H9 (cell line): Measurements from ENCODE around the gene TEX26. TPM values are rescaled to one million over a fixed set of nuclear protein-coding genes. Genes with fewer than 3 reads are reported as not detected.

Experiments
- DNase-seq: peaks from one replicate; pipeline ENCODE4 v3.0.0-alpha.2; 2017
- H2AFZ ChIP-seq: one replicate; pipeline ENCODE4 v1.6.1; 2013; ENCODE audit warnings: mild to moderate bottlenecking, low read length, control low read depth, moderate library complexity
- H2AK5ac ChIP-seq: 2 replicates; pipeline ENCODE4 v1.6.1; 2013; ENCODE audit warnings: low read length, control low read depth, mixed read lengths; ENCODE audit not compliant: insufficient read length
- H2BK120ac ChIP-seq: one replicate; pipeline ENCODE4 v1.6.1; 2013; ENCODE audit warnings: low read depth, mild to moderate bottlenecking, low read length, control low read depth, inconsistent platforms; ENCODE audit not compliant: poor library complexity, severe bottlenecking
- H2BK12ac ChIP-seq: 2 replicates; pipeline ENCODE4 v1.6.1; 2013; ENCODE audit warnings: low read length, control low read depth, mixed read lengths, low read depth; ENCODE audit not compliant: insufficient read length
- H2BK15ac ChIP-seq: 2 replicates; pipeline ENCODE4 v1.6.1; 2013; ENCODE audit warnings: low read depth, low read length, control low read depth
- H2BK20ac ChIP-seq: one replicate; pipeline ENCODE4 v1.6.1; 2013; ENCODE audit warnings: low read depth, mild to moderate bottlenecking, low read length, control low read depth, inconsistent platforms; ENCODE audit not compliant: poor library complexity, severe bottlenecking
- H2BK5ac ChIP-seq: 2 replicates; pipeline ENCODE4 v1.6.1; 2013; ENCODE audit warnings: low read length, control low read depth, mixed read lengths; ENCODE audit not compliant: insufficient read length
- H3K14ac ChIP-seq: 2 replicates; pipeline ENCODE4 v1.6.1; 2013; ENCODE audit warnings: low read length, control low read depth; ENCODE audit not compliant: insufficient read depth
- H3K18ac ChIP-seq: 2 replicates; pipeline ENCODE4 v1.6.1; 2013; ENCODE audit warnings: low read depth, mild to moderate bottlenecking, mixed read lengths, low read length, control low read depth; ENCODE audit not compliant: insufficient read length
- H3K23ac ChIP-seq: 2 replicates; pipeline ENCODE4 v1.6.1; 2013; ENCODE audit warnings: low read length, control low read depth, mixed read lengths, low read depth; ENCODE audit not compliant: insufficient read length
- H3K23me2 ChIP-seq: 2 replicates; pipeline ENCODE4 v1.6.1; 2013; ENCODE audit warnings: low read depth, mild to moderate bottlenecking, mixed read lengths, low read length, control low read depth; ENCODE audit not compliant: insufficient read length, poor library complexity, severe bottlenecking
- H3K27ac ChIP-seq: 2 replicates; pipeline ENCODE4 v1.5.1; 2013; ENCODE audit warnings: low read length, control low read depth, mixed read lengths, low read depth; ENCODE audit not compliant: insufficient read length
- H3K27me3 ChIP-seq: 2 replicates; pipeline ENCODE4 v1.6.1; 2013; ENCODE audit warnings: low read length, control low read depth, inconsistent platforms; ENCODE audit not compliant: insufficient read depth
- H3K4ac ChIP-seq: 2 replicates; pipeline ENCODE4 v1.6.1; 2013; ENCODE audit warnings: low read depth, mild to moderate bottlenecking, control low read depth, inconsistent platforms, low read length, moderate library complexity
- H3K4me1 ChIP-seq: 2 replicates; pipeline ENCODE4 v1.6.1; 2013; ENCODE audit warnings: low read length, control low read depth, inconsistent platforms; ENCODE audit not compliant: insufficient read depth
- H3K4me2 ChIP-seq: 2 replicates; pipeline ENCODE4 v1.6.1; 2013; ENCODE audit warnings: low read length, control low read depth, mixed read lengths; ENCODE audit not compliant: insufficient read length, insufficient read depth
- H3K56ac ChIP-seq: 2 replicates; pipeline ENCODE4 v1.6.1; 2013; ENCODE audit warnings: low read depth, mild to moderate bottlenecking, mixed read lengths, low read length, control low read depth; ENCODE audit not compliant: insufficient read length
- H3K79me1 ChIP-seq: 2 replicates; pipeline ENCODE4 v1.6.1; 2013; ENCODE audit warnings: low read depth, mild to moderate bottlenecking, moderate library complexity, low read length, control low read depth, inconsistent platforms; ENCODE audit not compliant: insufficient read depth, poor library complexity, severe bottlenecking
- H3K79me2 ChIP-seq: 2 replicates; pipeline ENCODE4 v1.6.1; 2013; ENCODE audit warnings: low read length, control low read depth, inconsistent platforms; ENCODE audit not compliant: insufficient read depth
- H3K9ac ChIP-seq: 2 replicates; pipeline ENCODE4 v1.6.1; 2013; ENCODE audit warnings: low read length, control low read depth, mixed read lengths; ENCODE audit not compliant: insufficient read length; ENCODE audit errors: extremely low read depth
- H3K9me3 ChIP-seq: one replicate; pipeline ENCODE4 v1.6.1; 2013; ENCODE audit warnings: low read depth, low read length, inconsistent platforms; ENCODE audit not compliant: control insufficient read depth
- H3T11ph ChIP-seq: one replicate; pipeline ENCODE4 v1.6.1; 2013; ENCODE audit warnings: mild to moderate bottlenecking, low read length, control low read depth, inconsistent platforms
- H4K20me1 ChIP-seq: one replicate; pipeline ENCODE4 v1.6.1; 2013; ENCODE audit not compliant: control insufficient read depth, insufficient read length, insufficient read depth
- H4K5ac ChIP-seq: 2 replicates; pipeline ENCODE4 v1.6.1; 2013; ENCODE audit warnings: low read depth, mild to moderate bottlenecking, mixed read lengths, low read length, control low read depth; ENCODE audit not compliant: insufficient read length
- H4K8ac ChIP-seq: replicated peaks from 2 replicates; pipeline ENCODE4 v1.6.1; 2013; ENCODE audit warnings: low read length, control low read depth, mixed read lengths, low read depth; ENCODE audit not compliant: insufficient read length
- H4K91ac ChIP-seq: 2 replicates; pipeline ENCODE4 v1.6.1; 2013; ENCODE audit warnings: low read depth, mild to moderate bottlenecking, moderate library complexity, mixed read lengths, low read length, control low read depth; ENCODE audit not compliant: insufficient read length
- H3K27ac Mint-ChIP-seq, 3 experiments: 2 replicates in 2 of 3; 3 replicates in 1 of 3; pipeline ENCODE4 v1.8.0; 2020 to 2021; ENCODE audit warnings: mixed read lengths in 3 of 3, mild to moderate bottlenecking in 1 of 3, moderate library complexity in 1 of 3
- H3K27me3 Mint-ChIP-seq: 2 replicates; pipeline ENCODE4 v1.8.0; 2021; ENCODE audit warnings: low read depth, mild to moderate bottlenecking, moderate library complexity, mixed read lengths
- H3K36me3 Mint-ChIP-seq, 3 experiments: 2 replicates in 2 of 3; 3 replicates in 1 of 3; pipeline ENCODE4 v1.8.0; 2020 to 2021; ENCODE audit warnings: low read depth in 3 of 3, mixed read lengths in 3 of 3; ENCODE audit not compliant: insufficient read depth in 1 of 3
- H3K4me1 Mint-ChIP-seq, 2 experiments: 2 replicates each; pipeline ENCODE4 v1.8.0; 2020; ENCODE audit warnings: mixed read lengths in 2 of 2
- H3K4me3 Mint-ChIP-seq, 2 experiments: 2 replicates in 1 of 2; 3 replicates in 1 of 2; pipeline ENCODE4 v1.8.0; 2020 to 2021; ENCODE audit warnings: mild to moderate bottlenecking in 2 of 2, mixed read lengths in 2 of 2, moderate library complexity in 1 of 2
- H3K9me3 Mint-ChIP-seq, 2 experiments: 2 replicates in 1 of 2; 3 replicates in 1 of 2; pipeline ENCODE4 v1.8.0; 2020; ENCODE audit warnings: mild to moderate bottlenecking in 2 of 2, mixed read lengths in 2 of 2, moderate library complexity in 1 of 2
- CTCF ChIP-seq: fragments of 200-600 bp; sonication (generic); conservative IDR thresholded peaks from 3 replicates; pipeline ENCODE4 v1.8.0; 2021; ENCODE audit warnings: antibody characterized with exemption, mild to moderate bottlenecking
- WGBS: extraction: QIAGEN DNeasy Blood & Tissue Kit; methylation state at CpG from one replicate; pipeline ENCODE4 v1.1.7; 2013; ENCODE audit warnings: missing lambda C conversion rate, low lambda C conversion rate, mixed read lengths; ENCODE audit not compliant: insufficient read length; ENCODE audit errors: extremely low coverage; 5-methylcytosine and 5-hydroxymethylcytosine counted together
- total RNA-seq: library from RNA; stranded (reverse); gene quantifications from 2 replicates; pipeline ENCODE4 v1.2.1, GENCODE V29; 2021

The TEX26 gene
- total RNA-seq, 1 experiment from 2014 or later, result not detected

DNA sequence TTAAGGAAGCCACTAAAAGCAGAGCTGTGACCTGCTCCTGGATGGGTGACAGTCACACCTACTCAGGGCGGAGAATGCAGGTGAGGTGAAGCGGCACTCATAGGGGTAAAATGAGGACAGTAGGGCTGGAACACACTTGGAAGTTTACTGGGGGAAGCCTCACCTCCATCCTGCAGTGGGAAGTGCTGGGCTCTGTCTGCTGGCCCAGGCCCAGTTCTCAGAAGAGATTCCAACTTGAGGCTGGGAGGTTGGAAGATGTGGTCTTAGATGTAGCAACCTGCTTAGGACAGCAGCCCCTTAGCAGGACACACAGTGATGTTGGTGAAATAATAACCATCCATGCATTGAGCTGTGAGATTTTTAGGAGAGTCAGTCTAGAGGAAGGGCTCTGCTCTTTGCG is 21.8 kb upstream of the TEX26 start:
- Histone ChIP-seq H3K23ac (no peak overlapping the region), H2AFZ (no peak overlapping the region), H3K79me2 (no peaks in the 10 kb centered on the region), H3K56ac (no peak overlapping the region), H3K4me2 (no peak overlapping the region), H3T11ph (no peak overlapping the region), H4K20me1 (no peaks in the 10 kb centered on the region), H3K27ac (no peak overlapping the region), H4K91ac (no peak overlapping the region), H3K9me3 (no peaks in the 10 kb centered on the region), H3K18ac (no peak overlapping the region), H4K5ac (no peak overlapping the region), H2BK120ac (no peak overlapping the region), H3K27me3 (peaks cover 8% of the 10 kb centered on the region; the same call in 1 of the 2 replicates), H3K23me2 (peaks cover 8% of the 10 kb centered on the region), H2BK15ac (no peak overlapping the region), H3K79me1 (no peaks in the 10 kb centered on the region), H3K14ac (no peak overlapping the region), H2BK12ac (no peak overlapping the region), H3K4me1 (no peaks in the 10 kb centered on the region), H3K9ac (no peak overlapping the region), H2BK5ac (no peak overlapping the region), H3K4ac (no peak overlapping the region), H2AK5ac (no peak overlapping the region), H4K8ac (no peak overlapping the region), H2BK20ac (no peak overlapping the region)
- H3K4me3 Mint-ChIP-seq, result no peak overlapping the region
- H3K27me3 Mint-ChIP-seq, result peaks cover 48% of the 10 kb centered on the region
- no peak for TF ChIP-seq CTCF
- H3K4me1 Mint-ChIP-seq, result peaks cover under 1 to 8% of the 10 kb centered on the region in 2 experiments
- no peak overlapping the region for H3K27ac Mint-ChIP-seq
- no peaks in the 10 kb centered on the region for H3K9me3 Mint-ChIP-seq
- WGBS, result no CpG with 5 or more reads among the region's 3 CpGs
- DNase-seq, result no peak
- no peaks in the 10 kb centered on the region for H3K36me3 Mint-ChIP-seq
